ENCODE measurements around the gene SYNM.
"Not testable (repeated sequence)": the region's sequence is repeated elsewhere in the genome, so short reads cannot be mapped to it uniquely, and the experiment has no call there.

DNA sequence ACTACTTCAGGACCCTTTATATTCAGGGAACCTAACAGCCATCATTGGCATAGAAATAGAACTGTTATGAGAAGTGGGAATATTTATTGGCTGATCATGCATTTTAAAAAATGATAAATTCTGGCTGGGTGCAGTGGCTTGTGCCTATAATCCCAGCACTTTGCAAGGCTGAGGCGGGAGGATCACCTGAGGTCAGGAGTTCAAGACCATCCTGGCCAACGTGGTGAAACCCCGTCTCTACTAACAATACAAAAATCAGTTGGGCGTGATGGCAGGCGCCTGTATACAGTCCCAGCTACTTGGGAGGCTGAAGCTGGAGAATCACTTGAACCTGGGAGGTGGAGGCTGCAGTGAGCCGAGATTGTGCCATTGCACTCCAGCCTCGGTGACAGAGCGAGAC lies 6.8 kb downstream of the SYNM start:
- TF ChIP-seq, protein P1, sequence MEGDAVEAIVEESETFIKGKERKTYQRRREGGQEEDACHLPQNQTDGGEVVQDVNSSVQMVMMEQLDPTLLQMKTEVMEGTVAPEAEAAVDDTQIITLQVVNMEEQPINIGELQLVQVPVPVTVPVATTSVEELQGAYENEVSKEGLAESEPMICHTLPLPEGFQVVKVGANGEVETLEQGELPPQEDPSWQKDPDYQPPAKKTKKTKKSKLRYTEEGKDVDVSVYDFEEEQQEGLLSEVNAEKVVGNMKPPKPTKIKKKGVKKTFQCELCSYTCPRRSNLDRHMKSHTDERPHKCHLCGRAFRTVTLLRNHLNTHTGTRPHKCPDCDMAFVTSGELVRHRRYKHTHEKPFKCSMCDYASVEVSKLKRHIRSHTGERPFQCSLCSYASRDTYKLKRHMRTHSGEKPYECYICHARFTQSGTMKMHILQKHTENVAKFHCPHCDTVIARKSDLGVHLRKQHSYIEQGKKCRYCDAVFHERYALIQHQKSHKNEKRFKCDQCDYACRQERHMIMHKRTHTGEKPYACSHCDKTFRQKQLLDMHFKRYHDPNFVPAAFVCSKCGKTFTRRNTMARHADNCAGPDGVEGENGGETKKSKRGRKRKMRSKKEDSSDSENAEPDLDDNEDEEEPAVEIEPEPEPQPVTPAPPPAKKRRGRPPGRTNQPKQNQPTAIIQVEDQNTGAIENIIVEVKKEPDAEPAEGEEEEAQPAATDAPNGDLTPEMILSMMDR (IDR thresholded peaks at IDR 0.05): not testable (repeated sequence)
- not testable (repeated sequence) for TF ChIP-seq POLR2A, POLR2AphosphoS5, EP300 (IDR thresholded peaks at IDR 0.05)
